GM19397 (cell line): ENCODE measurements around the gene MTM1.

ENCODE experiments used
- ATAC-seq: cut with Tn5 transposase; IDR thresholded peaks from one replicate; pipeline ENCODE4 v1.9.1; 2021; ENCODE audit warnings: mild to moderate bottlenecking, moderate library complexity; ENCODE audit not compliant: unreplicated experiment

MTM1 gene

GRCh38 chrX:150655788-150656187 lies 87.4 kb downstream of the MTM1 start:
- no peak for ATAC-seq

- no peak for ATAC-seq
Observed at GRCh38 chrX:150663073-150663472, 94.7 kb downstream of the MTM1 start.

GRCh38 chrX:150664290-150664689 lies 95.9 kb downstream of the MTM1 start:
- ATAC-seq = no peak

- no peak for ATAC-seq
Observed at GRCh38 chrX:150676221-150676620, 107.8 kb downstream of the MTM1 start.

DNA sequence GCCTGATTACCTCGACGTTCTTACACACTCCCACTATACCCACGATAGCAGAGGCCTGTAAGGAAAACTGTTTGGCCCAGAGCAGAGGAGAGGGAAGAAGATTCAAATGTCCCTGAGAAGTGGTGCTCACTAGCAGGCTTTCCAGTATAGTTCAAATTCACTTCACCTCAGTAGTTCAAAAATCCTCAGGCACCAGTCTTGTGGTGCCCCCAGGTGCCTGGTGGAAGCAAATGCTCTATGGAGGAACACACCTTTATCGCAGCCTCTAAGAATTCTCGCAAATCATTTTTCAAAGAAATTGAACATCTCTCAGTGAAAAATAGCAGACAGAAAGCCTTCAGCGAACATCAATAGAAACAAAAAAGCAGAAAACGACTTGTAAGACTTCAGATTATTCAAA lies 112.6 kb downstream of the MTM1 start:
- ATAC-seq = no peak

DNA sequence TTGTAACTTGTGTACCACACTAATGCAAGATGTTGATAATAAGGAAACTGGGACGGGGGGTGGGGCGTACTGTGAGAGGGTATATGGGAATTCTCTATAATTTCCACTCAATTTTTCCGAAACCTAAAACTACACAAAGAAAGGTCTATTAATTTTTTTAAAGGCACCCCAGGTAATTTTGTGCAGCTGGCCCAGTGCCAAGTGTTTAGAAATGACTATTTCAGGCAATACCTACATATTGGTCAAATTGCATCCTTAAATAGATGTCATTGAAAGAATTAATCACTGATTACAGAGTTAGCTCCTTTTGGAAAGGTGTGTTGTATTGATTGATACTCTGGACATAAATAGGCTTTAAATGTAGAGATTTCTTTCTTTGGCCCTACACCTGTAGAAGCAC lies 114.7 kb downstream of the MTM1 start:
- ATAC-seq = no peak

GRCh38 chrX:150683536-150684146 lies 115.2 kb downstream of the MTM1 start:
- no peak for ATAC-seq

- no peak for ATAC-seq
Observed at GRCh38 chrX:150688911-150689451, 120.6 kb downstream of the MTM1 start.

GRCh38 chrX:150690126-150690525 lies 121.7 kb downstream of the MTM1 start:
- no peak for ATAC-seq

DNA sequence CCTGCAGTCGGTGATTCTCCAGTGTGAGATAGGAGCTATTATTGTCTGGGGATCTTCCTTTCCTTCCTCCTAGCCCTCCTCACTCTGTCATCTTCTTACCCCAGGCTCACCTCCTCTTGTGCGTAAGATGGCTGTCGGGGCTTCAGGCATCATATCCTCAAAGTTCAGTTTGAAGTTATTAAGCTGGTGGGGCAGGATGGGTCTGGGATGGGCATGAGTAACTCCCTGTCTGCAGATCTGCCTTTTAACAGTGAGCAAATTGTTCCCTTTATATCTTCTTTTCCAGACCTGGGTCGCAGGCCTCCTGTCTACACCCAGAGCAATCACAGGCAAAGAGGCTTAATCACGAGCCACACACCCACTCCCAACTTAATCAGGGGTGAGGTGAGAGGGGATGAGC lies 123.9 kb downstream of the MTM1 start:
- no peak for ATAC-seq

- peak; percentile 53 for ATAC-seq
Observed at GRCh38 chrX:150692831-150693724, 124.7 kb downstream of the MTM1 start, which contains the start of gene MTMR1. Gene MTMR1 (plus strand): TSS chrX:150693396. CDS start chrX:150693531, 135 bp downstream.

DNA sequence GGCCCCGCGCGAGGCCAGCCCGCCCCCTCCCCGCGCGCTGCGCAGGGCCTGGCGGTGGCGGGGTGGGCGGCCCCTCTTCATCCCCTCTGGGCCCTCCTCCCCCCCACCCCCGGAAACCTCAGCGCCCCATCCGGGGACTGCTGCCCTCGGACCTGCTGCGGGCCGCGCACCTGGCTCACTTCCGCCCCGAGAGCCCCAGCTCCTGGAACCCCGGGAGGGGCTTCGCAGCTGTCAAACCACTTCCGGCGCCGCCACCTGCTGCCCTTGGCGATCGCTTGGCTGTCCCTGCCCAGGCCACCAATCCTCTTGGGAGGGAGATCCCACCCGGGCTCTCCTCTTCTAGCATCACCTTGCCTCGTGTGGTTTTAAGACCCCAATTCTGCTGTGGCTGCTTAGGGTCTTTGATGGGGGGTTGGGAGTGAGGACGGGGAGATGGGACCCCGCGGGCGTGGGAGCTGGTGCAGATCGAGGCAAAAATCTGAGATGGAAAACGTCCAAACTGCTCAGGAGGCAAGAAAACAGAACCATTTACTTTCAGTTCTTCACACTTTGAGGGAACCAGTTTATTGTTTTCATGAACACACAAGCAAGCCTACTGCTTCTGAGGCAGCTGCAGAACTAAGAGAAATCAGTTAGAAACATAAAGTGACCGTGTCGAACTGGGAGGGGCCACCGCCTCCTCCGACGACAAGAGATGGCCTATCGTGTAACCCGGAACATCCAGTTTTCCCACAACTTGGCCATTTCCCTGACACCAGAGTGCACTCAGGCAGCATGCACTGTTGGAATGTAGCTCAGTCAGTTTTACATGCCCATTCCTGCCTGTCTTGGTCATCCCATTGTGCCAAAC lies 125.5 kb downstream of the MTM1 start:
- peak; percentile 76 for ATAC-seq

GRCh38 chrX:150694738-150695410 lies 126.5 kb downstream of the MTM1 start:
- ATAC-seq = no peak

DNA sequence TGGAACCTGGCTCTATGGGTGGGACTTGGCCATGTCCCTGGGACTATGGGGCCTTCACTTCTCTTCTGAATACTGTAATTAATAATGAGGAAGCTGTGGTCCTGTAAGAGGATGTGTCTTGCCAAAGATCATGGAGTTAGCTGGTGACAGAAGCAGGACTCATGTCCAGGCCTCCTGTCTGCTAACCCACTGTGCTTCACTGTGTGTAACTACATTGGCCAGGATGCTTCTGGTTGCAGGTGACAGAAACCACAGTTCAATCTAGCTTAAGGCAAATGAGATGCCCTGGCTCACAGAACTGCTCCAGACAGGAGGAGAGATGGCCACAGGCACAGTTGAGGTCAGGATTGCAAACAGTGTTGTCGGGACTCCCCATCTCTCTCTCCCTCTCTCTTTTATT lies 127.9 kb downstream of the MTM1 start:
- ATAC-seq = no peak

GRCh38 chrX:150696866-150697265 lies 128.4 kb downstream of the MTM1 start:
- ATAC-seq = no peak

- no peak for ATAC-seq
Observed at GRCh38 chrX:150697641-150698040, 129.2 kb downstream of the MTM1 start.

- ATAC-seq = no peak
Observed at GRCh38 chrX:150698981-150699380, 130.6 kb downstream of the MTM1 start.

DNA sequence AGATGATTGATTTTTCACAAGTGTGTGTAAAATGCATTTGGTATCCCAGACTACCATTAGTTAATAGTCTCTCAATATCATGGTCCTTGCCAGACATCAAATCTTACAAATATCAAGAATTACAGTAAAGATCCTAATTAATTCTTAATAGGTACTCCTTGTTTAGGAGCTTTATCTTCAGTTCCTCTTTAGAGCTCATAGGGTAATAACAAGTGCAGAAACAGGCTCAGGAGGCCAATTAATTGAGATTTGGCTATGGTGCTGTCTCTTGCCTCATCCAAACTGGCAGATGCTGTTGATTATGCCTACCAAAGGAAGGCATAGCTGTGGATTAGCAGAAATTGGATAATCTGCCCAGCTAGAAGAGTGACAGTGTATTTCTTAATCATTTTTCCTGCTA lies 131.7 kb downstream of the MTM1 start:
- no peak for ATAC-seq

- ATAC-seq = no peak
Observed at GRCh38 chrX:150701377-150701776, 133.0 kb downstream of the MTM1 start.

DNA sequence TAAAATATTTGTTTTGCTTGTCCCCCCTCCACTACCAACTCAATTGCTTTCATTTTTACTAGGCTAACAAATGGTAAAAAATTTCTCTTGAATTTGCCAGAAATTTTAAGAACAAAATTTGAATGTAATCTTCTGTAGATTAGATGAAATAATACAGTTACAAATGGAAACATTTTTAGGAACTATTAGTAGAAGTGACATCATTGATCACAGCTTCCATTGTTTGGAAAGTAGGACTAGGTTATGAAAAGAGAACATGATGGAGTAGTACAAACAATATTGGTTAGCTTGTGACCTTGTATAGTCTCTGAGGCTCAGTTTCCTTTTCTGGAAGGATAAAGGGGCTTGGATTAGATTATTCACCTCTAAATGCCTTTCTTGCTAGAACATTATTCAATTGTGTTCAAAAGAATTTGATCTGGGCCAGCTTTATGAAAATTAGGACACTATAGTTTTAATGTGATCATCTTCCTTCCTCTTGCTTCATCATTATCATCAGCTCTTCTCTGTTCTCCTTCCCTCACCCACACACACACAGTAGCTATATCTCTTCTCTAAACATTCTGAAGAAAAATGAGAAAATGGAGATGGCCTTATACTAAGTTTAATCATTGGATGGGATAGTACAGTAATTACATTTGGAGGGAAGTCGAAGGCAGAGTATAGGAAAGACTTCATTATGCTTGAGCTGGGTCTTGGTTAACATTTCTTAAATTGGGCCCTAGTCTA lies 134.7 kb downstream of the MTM1 start:
- no peak for ATAC-seq
